ENCODE measurements around the gene JMJD1C. TPM values are rescaled to one million over a fixed set of nuclear protein-coding genes. Genes with fewer than 3 reads are reported as not detected.

Gene JMJD1C
- polyA plus RNA-seq, 2 of the 4 experiments (the other 2 are of a cell fraction), result 15.9 to 47.2 TPM

DNA sequence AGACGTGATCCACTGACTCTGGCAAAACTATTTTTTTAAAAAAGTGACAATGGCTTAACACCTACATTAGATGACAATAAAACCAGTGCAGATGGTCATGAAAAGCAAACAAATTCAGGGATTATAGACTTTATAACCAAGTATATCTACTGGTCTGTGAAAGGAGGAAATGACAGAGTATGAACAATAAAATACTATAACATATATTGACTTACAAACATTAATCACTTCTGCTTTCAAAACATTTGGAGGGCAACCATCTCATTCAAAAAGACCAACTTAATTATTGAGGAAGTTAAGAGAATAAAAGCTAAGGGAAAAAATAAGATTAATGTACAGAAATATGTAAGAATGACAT is 34.8 kb downstream of the JMJD1C start (continued):
- TF ChIP-seq HDAC2 (IDR thresholded peaks at IDR 0.05) (no peak), HOXA7 (CRISPR knock-in tag; IDR thresholded peaks at IDR 0.05) (no peak), ZFP36 (IDR thresholded peaks at IDR 0.05; ENCODE audit: borderline replicate concordance, partially characterized antibody) (no peak), POLR2AphosphoS2 (conservative IDR thresholded peaks at IDR 0.05; ENCODE audit: low read length) (no peak), FOSB (CRISPR knock-in tag; IDR thresholded peaks at IDR 0.05) (no peak), CBX8 (IDR thresholded peaks at IDR 0.05) (no peak)

DNA sequence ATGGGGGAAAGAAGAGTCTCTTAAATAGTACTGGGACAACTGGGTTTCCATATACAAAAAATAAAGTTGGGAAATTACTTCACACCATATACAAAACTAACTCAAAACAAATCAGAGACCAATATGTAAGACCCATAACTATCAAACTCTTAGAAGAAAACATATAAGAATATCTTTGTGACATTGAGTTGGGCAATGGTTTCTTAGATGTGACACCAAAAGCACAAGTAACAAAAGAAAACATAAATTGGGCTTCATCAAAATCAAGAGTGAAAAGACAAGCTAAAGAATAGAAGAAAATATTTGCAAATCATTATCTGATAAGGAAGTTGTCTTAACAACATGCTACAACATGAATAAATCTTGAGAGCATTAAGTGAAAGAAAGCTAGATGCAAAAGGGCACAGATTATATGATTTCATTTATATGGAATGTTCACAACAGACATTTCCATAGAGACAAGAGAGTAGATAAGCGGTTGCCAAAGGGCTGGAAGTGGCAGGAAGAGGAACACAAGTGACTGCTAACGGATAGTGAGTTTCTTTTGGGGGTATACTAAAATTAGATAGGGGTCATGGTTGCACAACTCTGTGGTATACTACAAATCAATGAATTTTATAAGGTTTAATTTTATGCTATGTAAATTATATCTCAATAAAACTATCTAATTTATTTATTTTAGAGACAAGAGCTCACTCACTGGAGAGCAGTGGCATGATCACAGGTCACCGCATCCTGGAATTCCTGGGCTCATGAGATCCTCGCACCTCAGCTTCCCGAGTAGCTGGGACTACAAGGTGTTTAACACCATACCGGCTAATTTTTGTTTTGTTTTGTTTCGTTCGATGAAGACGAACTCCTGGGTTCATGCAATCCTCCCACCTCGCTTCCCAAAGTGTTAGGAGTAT is 35.4 kb downstream of the JMJD1C start:
- Histone ChIP-seq H3K4me3 (no peak overlapping the region), H3K4me2 (peak overlapping the region; percentile 57), H3K27ac (peak overlapping the region in 1 of 2 experiments; percentile 28; a peak in 1 of 6 replicates), H3K9me3 (no peaks in the 10 kb centered on the region), H3K4me1 (peaks cover 56% of the 10 kb centered on the region)
- FAIRE-seq (peak; percentile 13), DNase-seq (ENCODE audit: low read depth in 1 of 2, low spot score in 1 of 2) (peak in 1 of 2 experiments; percentile 60), ATAC-seq (peak; percentile 73 to 82; a peak in 4 of 6 replicates)
- ChIA-PET POLR2A (no interaction called here), CTCF (interaction anchor here (0.6 to 1.1 kb wide), 4 partner anchors 17 to 28 kb away, joined by 3 to 4 read pairs (median 3); no protein-coding TSS in a partner anchor)
- TF ChIP-seq, protein P1, sequence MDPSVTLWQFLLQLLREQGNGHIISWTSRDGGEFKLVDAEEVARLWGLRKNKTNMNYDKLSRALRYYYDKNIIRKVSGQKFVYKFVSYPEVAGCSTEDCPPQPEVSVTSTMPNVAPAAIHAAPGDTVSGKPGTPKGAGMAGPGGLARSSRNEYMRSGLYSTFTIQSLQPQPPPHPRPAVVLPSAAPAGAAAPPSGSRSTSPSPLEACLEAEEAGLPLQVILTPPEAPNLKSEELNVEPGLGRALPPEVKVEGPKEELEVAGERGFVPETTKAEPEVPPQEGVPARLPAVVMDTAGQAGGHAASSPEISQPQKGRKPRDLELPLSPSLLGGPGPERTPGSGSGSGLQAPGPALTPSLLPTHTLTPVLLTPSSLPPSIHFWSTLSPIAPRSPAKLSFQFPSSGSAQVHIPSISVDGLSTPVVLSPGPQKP (IDR thresholded peaks at IDR 0.05; ENCODE audit: low read depth, low read length), result no peak
- TF ChIP-seq, protein P2, sequence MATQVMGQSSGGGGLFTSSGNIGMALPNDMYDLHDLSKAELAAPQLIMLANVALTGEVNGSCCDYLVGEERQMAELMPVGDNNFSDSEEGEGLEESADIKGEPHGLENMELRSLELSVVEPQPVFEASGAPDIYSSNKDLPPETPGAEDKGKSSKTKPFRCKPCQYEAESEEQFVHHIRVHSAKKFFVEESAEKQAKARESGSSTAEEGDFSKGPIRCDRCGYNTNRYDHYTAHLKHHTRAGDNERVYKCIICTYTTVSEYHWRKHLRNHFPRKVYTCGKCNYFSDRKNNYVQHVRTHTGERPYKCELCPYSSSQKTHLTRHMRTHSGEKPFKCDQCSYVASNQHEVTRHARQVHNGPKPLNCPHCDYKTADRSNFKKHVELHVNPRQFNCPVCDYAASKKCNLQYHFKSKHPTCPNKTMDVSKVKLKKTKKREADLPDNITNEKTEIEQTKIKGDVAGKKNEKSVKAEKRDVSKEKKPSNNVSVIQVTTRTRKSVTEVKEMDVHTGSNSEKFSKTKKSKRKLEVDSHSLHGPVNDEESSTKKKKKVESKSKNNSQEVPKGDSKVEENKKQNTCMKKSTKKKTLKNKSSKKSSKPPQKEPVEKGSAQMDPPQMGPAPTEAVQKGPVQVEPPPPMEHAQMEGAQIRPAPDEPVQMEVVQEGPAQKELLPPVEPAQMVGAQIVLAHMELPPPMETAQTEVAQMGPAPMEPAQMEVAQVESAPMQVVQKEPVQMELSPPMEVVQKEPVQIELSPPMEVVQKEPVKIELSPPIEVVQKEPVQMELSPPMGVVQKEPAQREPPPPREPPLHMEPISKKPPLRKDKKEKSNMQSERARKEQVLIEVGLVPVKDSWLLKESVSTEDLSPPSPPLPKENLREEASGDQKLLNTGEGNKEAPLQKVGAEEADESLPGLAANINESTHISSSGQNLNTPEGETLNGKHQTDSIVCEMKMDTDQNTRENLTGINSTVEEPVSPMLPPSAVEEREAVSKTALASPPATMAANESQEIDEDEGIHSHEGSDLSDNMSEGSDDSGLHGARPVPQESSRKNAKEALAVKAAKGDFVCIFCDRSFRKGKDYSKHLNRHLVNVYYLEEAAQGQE (IDR thresholded peaks at IDR 0.05), result no peak
- TF ChIP-seq, protein P3, sequence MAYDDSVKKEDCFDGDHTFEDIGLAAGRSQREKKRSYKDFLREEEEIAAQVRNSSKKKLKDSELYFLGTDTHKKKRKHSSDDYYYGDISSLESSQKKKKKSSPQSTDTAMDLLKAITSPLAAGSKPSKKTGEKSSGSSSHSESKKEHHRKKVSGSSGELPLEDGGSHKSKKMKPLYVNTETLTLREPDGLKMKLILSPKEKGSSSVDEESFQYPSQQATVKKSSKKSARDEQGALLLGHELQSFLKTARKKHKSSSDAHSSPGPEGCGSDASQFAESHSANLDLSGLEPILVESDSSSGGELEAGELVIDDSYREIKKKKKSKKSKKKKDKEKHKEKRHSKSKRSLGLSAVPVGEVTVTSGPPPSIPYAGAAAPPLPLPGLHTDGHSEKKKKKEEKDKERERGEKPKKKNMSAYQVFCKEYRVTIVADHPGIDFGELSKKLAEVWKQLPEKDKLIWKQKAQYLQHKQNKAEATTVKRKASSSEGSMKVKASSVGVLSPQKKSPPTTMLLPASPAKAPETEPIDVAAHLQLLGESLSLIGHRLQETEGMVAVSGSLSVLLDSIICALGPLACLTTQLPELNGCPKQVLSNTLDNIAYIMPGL (CRISPR knock-in tag; IDR thresholded peaks at IDR 0.05; ENCODE audit: borderline replicate concordance), result no peak
- TF ChIP-seq FOSB (CRISPR knock-in tag; IDR thresholded peaks at IDR 0.05) (no peak), ZFP36 (IDR thresholded peaks at IDR 0.05; ENCODE audit: borderline replicate concordance, partially characterized antibody) (peak; percentile 54), NR3C1 (IDR thresholded peaks at IDR 0.05) (no peak), CHD2 (IDR thresholded peaks at IDR 0.05; ENCODE audit: low read length, partially characterized antibody) (no peak), ZSCAN20 (CRISPR knock-in tag; IDR thresholded peaks at IDR 0.05) (no peak)
- TF ChIP-seq, protein P4, sequence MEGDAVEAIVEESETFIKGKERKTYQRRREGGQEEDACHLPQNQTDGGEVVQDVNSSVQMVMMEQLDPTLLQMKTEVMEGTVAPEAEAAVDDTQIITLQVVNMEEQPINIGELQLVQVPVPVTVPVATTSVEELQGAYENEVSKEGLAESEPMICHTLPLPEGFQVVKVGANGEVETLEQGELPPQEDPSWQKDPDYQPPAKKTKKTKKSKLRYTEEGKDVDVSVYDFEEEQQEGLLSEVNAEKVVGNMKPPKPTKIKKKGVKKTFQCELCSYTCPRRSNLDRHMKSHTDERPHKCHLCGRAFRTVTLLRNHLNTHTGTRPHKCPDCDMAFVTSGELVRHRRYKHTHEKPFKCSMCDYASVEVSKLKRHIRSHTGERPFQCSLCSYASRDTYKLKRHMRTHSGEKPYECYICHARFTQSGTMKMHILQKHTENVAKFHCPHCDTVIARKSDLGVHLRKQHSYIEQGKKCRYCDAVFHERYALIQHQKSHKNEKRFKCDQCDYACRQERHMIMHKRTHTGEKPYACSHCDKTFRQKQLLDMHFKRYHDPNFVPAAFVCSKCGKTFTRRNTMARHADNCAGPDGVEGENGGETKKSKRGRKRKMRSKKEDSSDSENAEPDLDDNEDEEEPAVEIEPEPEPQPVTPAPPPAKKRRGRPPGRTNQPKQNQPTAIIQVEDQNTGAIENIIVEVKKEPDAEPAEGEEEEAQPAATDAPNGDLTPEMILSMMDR (IDR thresholded peaks at IDR 0.05), result no peak
- 79% methylated on average over 10 of the region's 10 CpGs for WGBS (ENCODE audit: missing lambda C conversion rate)
